Bronchial epithelial cell (primary cell): Measurements from ENCODE around the gene MAP1A. TPM values are rescaled to one million over a fixed set of nuclear protein-coding genes. Genes with fewer than 3 reads are reported as not detected.

Experiments used
- DNase-seq: peaks from one replicate; pipeline ENCODE4 v3.0.0-alpha.2; 2010; ENCODE audit warnings: low read depth
- FAIRE-seq: peaks from 2 replicates; lab custom pipeline; 2011; peaks lifted over from hg19 to GRCh38; lab: Jason Lieb, UNC
- H3K27me3 ChIP-seq: 2 replicates; pipeline ENCODE4 v1.5.1; 2011; ENCODE audit warnings: low read length; ENCODE audit not compliant: control insufficient read depth, insufficient read depth
- H3K36me3 ChIP-seq: 2 replicates; pipeline ENCODE4 v1.5.1; 2011; ENCODE audit warnings: low read length; ENCODE audit not compliant: control insufficient read depth, insufficient read depth
- H3K4me3 ChIP-seq: 2 replicates; pipeline ENCODE4 v1.5.1; 2011; ENCODE audit warnings: mild to moderate bottlenecking, low read depth, low read length, control low read depth
- total RNA-seq: library from RNA; depleted of rRNA; stranded (reverse); fragments of >200 nt; gene quantifications from 2 replicates; pipeline ENCODE4 v1.2.1, GENCODE V29; 2014
- TF ChIP-seq, protein P1 (sequence below): IDR thresholded peaks from 2 replicates; pipeline ENCODE4 v1.5.1; 2011; ENCODE audit warnings: mild to moderate bottlenecking, moderate library complexity, low read length, control low read depth, inconsistent platforms; ENCODE audit not compliant: insufficient read depth, severe bottlenecking

Gene MAP1A
- total RNA-seq, result 0.13 and 0.26 TPM in 2 replicates

DNA sequence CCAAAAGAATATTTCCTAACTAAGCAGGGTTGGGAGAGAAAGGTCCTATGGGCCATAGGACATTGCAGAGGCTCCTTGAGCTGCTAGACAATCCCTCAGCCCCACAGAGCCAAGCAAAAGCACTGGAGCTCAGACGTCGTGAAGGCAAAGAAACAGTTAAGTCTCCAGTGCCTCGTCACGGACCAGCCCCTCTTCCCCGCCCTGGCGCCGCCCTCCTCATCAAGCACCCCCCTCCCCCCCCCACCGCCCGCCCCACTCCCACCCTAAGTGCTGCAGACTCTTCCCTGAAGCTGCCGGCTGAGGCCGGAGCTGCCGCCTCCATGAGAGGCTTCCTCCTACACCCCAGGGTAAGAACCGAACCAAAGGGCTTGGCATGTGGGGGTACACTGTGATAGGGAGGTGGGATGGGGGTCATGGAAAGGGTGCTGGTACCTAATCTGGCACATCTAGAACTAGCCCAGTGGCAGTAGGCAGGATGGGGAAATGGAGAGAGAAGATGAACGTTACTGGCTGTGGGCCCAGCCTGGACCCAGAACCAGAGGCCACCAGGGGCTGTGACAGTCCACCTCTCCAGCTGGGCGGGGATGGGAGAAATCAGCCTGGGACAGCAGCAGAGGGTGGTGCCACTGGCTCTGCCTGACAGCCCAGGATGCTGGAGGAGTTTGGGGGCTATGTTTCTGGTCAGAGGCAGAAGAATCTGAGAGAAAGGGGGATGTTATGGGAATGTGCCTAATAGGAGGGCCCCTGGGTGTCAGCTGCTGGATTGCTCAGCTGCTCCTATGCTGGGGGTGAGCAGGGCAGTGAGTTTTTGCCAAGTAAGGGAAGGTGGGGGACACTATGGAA is at the start of gene MAP1A:
MAP1A (plus strand) TSS at position 255 of the 843 bp plus-strand sequence. CDS start 3,866 bp downstream, outside the sequence.
- TF ChIP-seq, protein P1, sequence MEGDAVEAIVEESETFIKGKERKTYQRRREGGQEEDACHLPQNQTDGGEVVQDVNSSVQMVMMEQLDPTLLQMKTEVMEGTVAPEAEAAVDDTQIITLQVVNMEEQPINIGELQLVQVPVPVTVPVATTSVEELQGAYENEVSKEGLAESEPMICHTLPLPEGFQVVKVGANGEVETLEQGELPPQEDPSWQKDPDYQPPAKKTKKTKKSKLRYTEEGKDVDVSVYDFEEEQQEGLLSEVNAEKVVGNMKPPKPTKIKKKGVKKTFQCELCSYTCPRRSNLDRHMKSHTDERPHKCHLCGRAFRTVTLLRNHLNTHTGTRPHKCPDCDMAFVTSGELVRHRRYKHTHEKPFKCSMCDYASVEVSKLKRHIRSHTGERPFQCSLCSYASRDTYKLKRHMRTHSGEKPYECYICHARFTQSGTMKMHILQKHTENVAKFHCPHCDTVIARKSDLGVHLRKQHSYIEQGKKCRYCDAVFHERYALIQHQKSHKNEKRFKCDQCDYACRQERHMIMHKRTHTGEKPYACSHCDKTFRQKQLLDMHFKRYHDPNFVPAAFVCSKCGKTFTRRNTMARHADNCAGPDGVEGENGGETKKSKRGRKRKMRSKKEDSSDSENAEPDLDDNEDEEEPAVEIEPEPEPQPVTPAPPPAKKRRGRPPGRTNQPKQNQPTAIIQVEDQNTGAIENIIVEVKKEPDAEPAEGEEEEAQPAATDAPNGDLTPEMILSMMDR, result no peak
- peaks cover 19% of the 10 kb centered on the region for H3K27me3 ChIP-seq
- peak within 1 kb of the TSS; percentile 0 for H3K4me3 ChIP-seq
- FAIRE-seq (no peak), DNase-seq (no peak)
- H3K36me3 ChIP-seq, result no peaks in the 10 kb centered on the region

DNA sequence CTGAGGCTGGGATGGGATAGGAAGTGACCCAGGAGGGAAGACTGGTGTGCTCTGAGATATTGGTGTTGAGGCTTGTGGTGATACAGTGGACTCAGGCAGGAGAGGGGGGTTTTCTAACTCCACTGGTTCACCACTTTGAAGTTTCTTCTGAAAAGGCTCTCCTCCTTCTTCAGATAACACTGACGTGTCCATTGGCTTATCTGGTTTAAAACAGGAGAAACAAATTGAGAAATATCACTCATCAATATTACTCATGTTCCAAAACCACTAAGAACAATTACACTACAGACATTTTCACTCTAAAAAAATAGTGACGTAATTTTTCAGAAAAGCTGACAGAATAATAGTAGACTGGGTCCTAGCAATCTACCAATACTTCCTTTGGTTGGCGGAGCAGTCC is 47.5 kb upstream of the MAP1A start:
- no peak overlapping the region for H3K4me3 ChIP-seq
- H3K27me3 ChIP-seq, result no peaks in the 10 kb centered on the region
- FAIRE-seq (no peak), DNase-seq (peak; percentile 61)
- TF ChIP-seq, protein P1, result no peak
- peaks cover 5% of the 10 kb centered on the region for H3K36me3 ChIP-seq

DNA sequence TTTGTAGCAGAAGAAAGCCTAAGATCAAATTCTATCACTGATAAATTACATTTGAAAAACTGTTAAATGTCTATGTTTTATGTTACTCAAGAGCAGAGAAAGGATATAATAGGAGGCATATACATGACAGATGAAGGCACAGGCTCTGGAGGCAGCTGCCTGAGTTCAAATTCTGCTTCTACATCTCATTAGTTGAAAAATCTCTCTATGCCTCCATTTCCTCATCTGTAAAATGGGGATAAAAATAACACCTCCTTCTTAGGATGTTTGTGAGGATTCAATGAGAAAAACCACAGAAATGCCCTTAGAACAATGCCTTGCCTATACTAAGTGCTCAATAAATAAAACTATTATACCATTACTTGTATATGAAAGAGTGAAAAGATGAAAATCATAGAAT is 45.4 kb upstream of the MAP1A start:
- TF ChIP-seq, protein P1, result no peak
- no peak for DNase-seq
- FAIRE-seq, result no peak
- Histone ChIP-seq H3K27me3 (no peaks in the 10 kb centered on the region), H3K4me3 (no peak overlapping the region), H3K36me3 (peaks cover 7% of the 10 kb centered on the region)

DNA sequence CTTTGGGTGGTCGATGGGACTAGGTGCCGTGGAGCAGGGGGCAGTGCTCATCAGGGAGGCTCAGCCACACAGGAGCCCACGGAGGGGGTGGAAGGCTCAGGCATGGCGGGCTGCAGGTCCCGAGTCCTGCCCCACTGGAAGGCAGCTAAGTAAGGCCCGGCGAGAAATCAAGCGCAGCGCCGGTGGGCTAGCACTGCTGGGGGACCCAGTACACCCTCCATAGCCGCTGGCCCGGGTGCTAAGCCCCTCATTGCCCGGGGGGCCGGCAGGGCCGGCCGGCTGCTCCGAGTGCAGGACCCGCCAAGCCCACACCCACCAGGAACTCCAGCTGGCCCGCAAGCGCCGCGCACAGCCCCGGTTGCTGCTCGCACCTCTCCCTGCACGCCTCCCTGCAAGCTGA is 43.5 kb upstream of the MAP1A start:
- TF ChIP-seq, protein P1, result no peak
- no peak for FAIRE-seq
- DNase-seq, result no peak
- Histone ChIP-seq H3K4me3 (no peak overlapping the region), H3K27me3 (no peaks in the 10 kb centered on the region), H3K36me3 (peaks cover 8% of the 10 kb centered on the region)

DNA sequence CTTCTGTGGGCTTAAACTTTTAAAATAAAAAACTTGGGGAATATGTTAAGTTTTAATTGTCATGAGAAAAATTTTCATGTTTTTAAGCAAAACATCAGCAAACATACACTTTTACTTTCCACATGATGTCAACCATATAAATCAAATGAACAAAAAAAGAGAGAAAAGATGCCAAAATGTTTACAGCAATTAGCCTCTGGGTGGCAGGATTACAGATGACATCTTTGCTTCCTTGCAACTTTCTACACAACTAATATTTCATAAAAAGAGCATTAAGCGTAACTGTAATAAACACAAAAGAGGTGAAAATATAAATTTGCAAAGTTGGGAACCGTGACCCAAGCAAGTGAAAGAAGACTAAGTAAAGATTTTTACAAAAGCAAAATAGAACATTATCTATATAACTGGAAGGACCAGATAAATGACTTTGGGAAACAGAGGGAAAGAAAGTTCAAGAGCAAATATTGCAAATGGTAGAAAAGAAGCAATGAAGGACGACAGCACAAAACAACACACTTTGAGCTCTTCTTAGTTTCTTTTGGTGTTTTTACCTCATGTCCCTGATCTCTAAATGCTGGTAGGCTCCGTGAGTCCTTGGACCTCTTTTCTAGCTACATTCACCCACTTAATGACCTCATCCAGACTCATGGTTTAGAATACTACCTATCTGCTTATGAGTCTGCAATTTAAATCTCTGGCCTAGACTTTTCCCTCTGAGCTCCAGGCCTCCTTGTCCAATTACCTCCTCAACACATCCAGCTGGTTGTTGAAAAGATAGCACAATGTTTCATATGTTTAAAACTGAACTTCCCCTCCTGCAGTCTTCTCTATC is 33.9 kb upstream of the MAP1A start:
- Histone ChIP-seq H3K4me3 (no peak overlapping the region), H3K27me3 (no peaks in the 10 kb centered on the region), H3K36me3 (peaks cover 7% of the 10 kb centered on the region)
- TF ChIP-seq, protein P1, result peak; percentile 15
- FAIRE-seq, result no peak
- no peak for DNase-seq
